WTC11 (cell line): ENCODE data around the gene TMEM135. TPM values are rescaled to one million over a fixed set of nuclear protein-coding genes. Genes with fewer than 3 reads are reported as not detected.

Source experiments
- ATAC-seq: fragments of 200-7000 bp; cut with Tn5 transposase; 2 replicates; pipeline ENCODE4 v1.10.0; 2021; ENCODE audit warnings: mild to moderate bottlenecking, moderate library complexity
- CTCF ChIA-PET: fragments of 300-600 bp; sonication (Branson Sonifier 250); formaldehyde crosslinking; loops from one replicate; lab custom pipeline; 2021; ENCODE audit warnings: antibody characterized with exemption; lab: Charles Lee
- POLR2A ChIA-PET: fragments of 350-600 bp; sonication (Branson Sonifier 250); formaldehyde crosslinking; loops from one replicate; lab custom pipeline; 2021; ENCODE audit warnings: antibody characterized with exemption; lab: Charles Lee
- DNase-seq: peaks from one replicate; pipeline ENCODE4 v3.0.0; 2021; ENCODE audit warnings: low spot score
- H3K27ac Mint-ChIP-seq: 2 replicates; pipeline ENCODE4 v1.8.0; 2021; ENCODE audit warnings: mixed read lengths
- H3K27me3 Mint-ChIP-seq: 2 replicates; pipeline ENCODE4 v1.8.0; 2021; ENCODE audit warnings: low read depth, mild to moderate bottlenecking, moderate library complexity, mixed read lengths
- H3K36me3 Mint-ChIP-seq: 2 replicates; pipeline ENCODE4 v1.8.0; 2021; ENCODE audit warnings: mixed read lengths
- H3K4me1 Mint-ChIP-seq: 2 replicates; pipeline ENCODE4 v1.8.0; 2022; ENCODE audit warnings: mixed read lengths
- H3K4me3 Mint-ChIP-seq: 2 replicates; pipeline ENCODE4 v1.8.0; 2021; ENCODE audit warnings: mild to moderate bottlenecking, moderate library complexity, mixed read lengths
- H3K9me3 Mint-ChIP-seq: 2 replicates; pipeline ENCODE4 v1.8.0; 2021; ENCODE audit warnings: mixed read lengths
- ARID4B ChIP-seq: sonication (generic); formaldehyde crosslinking; IDR thresholded peaks from 2 replicates; pipeline ENCODE4 v1.8.0; 2023; ENCODE audit warnings: missing genetic modification reagents, mild to moderate bottlenecking, borderline replicate concordance
- ATF1 ChIP-seq: sonication (generic); formaldehyde crosslinking; IDR thresholded peaks from 2 replicates; pipeline ENCODE4 v1.8.1; 2023; ENCODE audit warnings: mild to moderate bottlenecking, moderate library complexity, missing genetic modification reagents
- E2F1 ChIP-seq: sonication (generic); formaldehyde crosslinking; IDR thresholded peaks from 2 replicates; pipeline ENCODE4 v1.8.0; 2022; ENCODE audit warnings: mild to moderate bottlenecking, missing genetic modification reagents
- E2F4 ChIP-seq: sonication (generic); formaldehyde crosslinking; IDR thresholded peaks from 2 replicates; pipeline ENCODE4 v1.8.1; 2022; ENCODE audit warnings: low read depth, mild to moderate bottlenecking, moderate library complexity, missing genetic modification reagents, borderline replicate concordance
- ERG ChIP-seq: fragments of 250-450 bp; sonication (Bioruptor Pico); IDR thresholded peaks from 2 replicates; pipeline ENCODE4 v1.8.0; 2021; ENCODE audit warnings: mild to moderate bottlenecking
- KAT7 ChIP-seq: sonication (generic); formaldehyde crosslinking; IDR thresholded peaks from 2 replicates; pipeline ENCODE4 v1.8.1; 2023; ENCODE audit warnings: missing genetic modification reagents, mild to moderate bottlenecking, borderline replicate concordance
- PRDM15 ChIP-seq: sonication (generic); formaldehyde crosslinking; IDR thresholded peaks from 2 replicates; pipeline ENCODE4 v1.8.0; 2022; ENCODE audit warnings: missing genetic modification reagents
- RELA ChIP-seq: sonication (generic); formaldehyde crosslinking; IDR thresholded peaks from 2 replicates; pipeline ENCODE4 v1.8.1; 2022; ENCODE audit warnings: missing genetic modification reagents, mild to moderate bottlenecking, borderline replicate concordance
- STAT6 ChIP-seq: sonication (generic); formaldehyde crosslinking; conservative IDR thresholded peaks from 2 replicates; pipeline ENCODE4 v1.8.1; 2023; ENCODE audit warnings: mild to moderate bottlenecking, low read depth, missing genetic modification reagents, moderate library complexity
- TCF7 ChIP-seq: sonication (generic); formaldehyde crosslinking; IDR thresholded peaks from 2 replicates; pipeline ENCODE4 v1.8.0; 2022; ENCODE audit warnings: mild to moderate bottlenecking, low read depth, missing genetic modification reagents, moderate library complexity
- TEAD1 ChIP-seq: sonication (generic); formaldehyde crosslinking; IDR thresholded peaks from 2 replicates; pipeline ENCODE4 v1.8.0; 2022; ENCODE audit warnings: mild to moderate bottlenecking, missing genetic modification reagents
- ZMAT4 ChIP-seq: fragments of 250-450 bp; sonication (Bioruptor Pico); IDR thresholded peaks from 2 replicates; pipeline ENCODE4 v1.9.0; 2021; ENCODE audit warnings: mild to moderate bottlenecking
- ZNF121 ChIP-seq: sonication (generic); formaldehyde crosslinking; IDR thresholded peaks from 2 replicates; pipeline ENCODE4 v1.8.0; 2023; ENCODE audit warnings: missing genetic modification reagents
- total RNA-seq: library from RNA; stranded (reverse); gene quantifications from 3 replicates; pipeline ENCODE4 v1.2.3, GENCODE V29; 2021

The TMEM135 gene
- total RNA-seq, 1 experiment from 2014 or later, result 35.8 TPM

- TF ChIP-seq RELA (CRISPR knock-in tag), result no peak
- TF ChIP-seq, all 79 proteins: peak for 0
Measured at GRCh38 chr11:87304412-87304811, 266.7 kb downstream of the TMEM135 start (continued).

GRCh38 chr11:87306262-87306851, 268.6 kb downstream of the TMEM135 start:
- POLR2A ChIA-PET, result no interaction called here
- no peak overlapping the region for H3K27ac Mint-ChIP-seq
- CTCF ChIA-PET, result interaction anchor here (1.6 kb wide), 1 partner anchor 367 kb away, joined by 4 read pairs; no protein-coding TSS in a partner anchor
- H3K36me3 Mint-ChIP-seq, result no peaks in the 10 kb centered on the region
- no peak for ATAC-seq
- TF ChIP-seq E2F4 (CRISPR knock-in tag), result no peak
- TF ChIP-seq STAT6 (CRISPR knock-in tag), result no peak
- TF ChIP-seq ERG (CRISPR knock-in tag), result no peak
- TF ChIP-seq ATF1, result no peak
- no peak for TF ChIP-seq E2F1 (CRISPR knock-in tag)
- TF ChIP-seq ZNF121 (CRISPR knock-in tag), result no peak
- TF ChIP-seq KAT7 (CRISPR knock-in tag), result no peak
- no peak for TF ChIP-seq TCF7 (CRISPR knock-in tag)
- TF ChIP-seq PRDM15 (CRISPR knock-in tag), result no peak
- TF ChIP-seq TEAD1 (CRISPR knock-in tag), result no peak
- no peak for TF ChIP-seq ARID4B (CRISPR knock-in tag)
- no peak for TF ChIP-seq ZMAT4 (CRISPR knock-in tag)
- TF ChIP-seq, all 79 proteins: peak for 0
- peaks cover 22% of the 10 kb centered on the region for H3K4me1 Mint-ChIP-seq
- DNase-seq, result no peak
- H3K9me3 Mint-ChIP-seq, result no peaks in the 10 kb centered on the region
- H3K27me3 Mint-ChIP-seq, result no peaks in the 10 kb centered on the region
- H3K4me3 Mint-ChIP-seq, result no peak overlapping the region
